ENCODE measurements around the gene CROT. TPM values are rescaled to one million over a fixed set of nuclear protein-coding genes. Genes with fewer than 3 reads are reported as not detected.

The CROT gene
- total RNA-seq, 1 donor from 2014 or later = 18.8 TPM

GRCh38 chr7:87411186-87411585, 65.7 kb downstream of the CROT start:
- H3K27ac Mint-ChIP-seq (ENCODE audit: unreplicated experiment) = no peak overlapping the region
- Histone ChIP-seq H3K27me3 (ENCODE audit: insufficient read depth, low read length) (no peaks in the 10 kb centered on the region), H3K4me1 (ENCODE audit: insufficient read depth, low read length) (peaks cover 13% of the 10 kb centered on the region), H3K9ac (ENCODE audit: low read length) (no peak overlapping the region), H2AFZ (ENCODE audit: low read depth, low read length) (no peak overlapping the region), H3K79me2 (ENCODE audit: insufficient read depth, low read length) (no peaks in the 10 kb centered on the region), H3K9me3 (ENCODE audit: insufficient read depth, low read depth, low read length) (no peaks in the 10 kb centered on the region), H3K4me2 (ENCODE audit: low read length) (no peak overlapping the region), H3K36me3 (ENCODE audit: insufficient read depth, low read length) (no peaks in the 10 kb centered on the region), H3K4me3 (ENCODE audit: insufficient read depth, low read depth, low read length) (no peak overlapping the region), H4K20me1 (ENCODE audit: insufficient read depth, low read length) (no peaks in the 10 kb centered on the region), H3K27ac (ENCODE audit: low read depth, low read length) (no peak overlapping the region)
- DNase-seq (ENCODE audit: low read depth) = no peak
- no peaks in the 10 kb centered on the region for H3K27me3 Mint-ChIP-seq (ENCODE audit: low read depth, unreplicated experiment)
- H3K9me3 Mint-ChIP-seq (ENCODE audit: unreplicated experiment) = no peaks in the 10 kb centered on the region
- no peak overlapping the region for H3K4me3 Mint-ChIP-seq (ENCODE audit: unreplicated experiment)
- H3K36me3 Mint-ChIP-seq (ENCODE audit: low read depth, unreplicated experiment) = no peaks in the 10 kb centered on the region
- no peak for FAIRE-seq
- no peak for TF ChIP-seq EZH2 (IDR thresholded peaks at IDR 0.05; ENCODE audit: insufficient read depth, low read length)
- TF ChIP-seq CTCF (IDR thresholded peaks at IDR 0.05; ENCODE audit: insufficient read depth, low read depth, low read length) = no peak
- H3K4me1 Mint-ChIP-seq (ENCODE audit: low read depth, unreplicated experiment) = peaks cover 12% of the 10 kb centered on the region

- Histone ChIP-seq H3K4me1 (ENCODE audit: insufficient read depth, low read length) (peaks cover 13% of the 10 kb centered on the region), H3K27me3 (ENCODE audit: insufficient read depth, low read length) (no peaks in the 10 kb centered on the region), H2AFZ (ENCODE audit: low read depth, low read length) (no peak overlapping the region), H4K20me1 (ENCODE audit: insufficient read depth, low read length) (no peaks in the 10 kb centered on the region), H3K4me3 (ENCODE audit: insufficient read depth, low read depth, low read length) (no peak overlapping the region), H3K79me2 (ENCODE audit: insufficient read depth, low read length) (no peaks in the 10 kb centered on the region), H3K36me3 (ENCODE audit: insufficient read depth, low read length) (no peaks in the 10 kb centered on the region), H3K9ac (ENCODE audit: low read length) (no peak overlapping the region), H3K27ac (ENCODE audit: low read depth, low read length) (peak overlapping the region; percentile 33), H3K4me2 (ENCODE audit: low read length) (no peak overlapping the region), H3K9me3 (ENCODE audit: insufficient read depth, low read depth, low read length) (no peaks in the 10 kb centered on the region)
- DNase-seq (ENCODE audit: low read depth) (peak; percentile 77), FAIRE-seq (peak; percentile 5)
- Mint-ChIP-seq H3K27me3 (ENCODE audit: low read depth, unreplicated experiment) (peaks cover 2% of the 10 kb centered on the region), H3K4me1 (ENCODE audit: low read depth, unreplicated experiment) (peaks cover 12% of the 10 kb centered on the region), H3K36me3 (ENCODE audit: low read depth, unreplicated experiment) (no peaks in the 10 kb centered on the region), H3K9me3 (ENCODE audit: unreplicated experiment) (no peaks in the 10 kb centered on the region), H3K27ac (ENCODE audit: unreplicated experiment) (no peak overlapping the region), H3K4me3 (ENCODE audit: unreplicated experiment) (no peak overlapping the region)
- TF ChIP-seq CTCF (IDR thresholded peaks at IDR 0.05; ENCODE audit: insufficient read depth, low read depth, low read length) (no peak), EZH2 (IDR thresholded peaks at IDR 0.05; ENCODE audit: insufficient read depth, low read length) (no peak)
Observed at GRCh38 chr7:87413029-87413428, 67.6 kb downstream of the CROT start.

- no peak for FAIRE-seq
- Histone ChIP-seq H3K27me3 (ENCODE audit: insufficient read depth, low read length) (no peaks in the 10 kb centered on the region), H3K36me3 (ENCODE audit: insufficient read depth, low read length) (no peaks in the 10 kb centered on the region), H3K4me2 (ENCODE audit: low read length) (peak overlapping the region; percentile 3), H4K20me1 (ENCODE audit: insufficient read depth, low read length) (no peaks in the 10 kb centered on the region), H3K27ac (ENCODE audit: low read depth, low read length) (peak overlapping the region; percentile 33), H3K9ac (ENCODE audit: low read length) (peak overlapping the region; percentile 1), H3K79me2 (ENCODE audit: insufficient read depth, low read length) (no peaks in the 10 kb centered on the region), H3K4me1 (ENCODE audit: insufficient read depth, low read length) (peaks cover 13% of the 10 kb centered on the region), H3K4me3 (ENCODE audit: insufficient read depth, low read depth, low read length) (no peak overlapping the region), H2AFZ (ENCODE audit: low read depth, low read length) (no peak overlapping the region), H3K9me3 (ENCODE audit: insufficient read depth, low read depth, low read length) (no peaks in the 10 kb centered on the region)
- Mint-ChIP-seq H3K9me3 (ENCODE audit: unreplicated experiment) (no peaks in the 10 kb centered on the region), H3K4me1 (ENCODE audit: low read depth, unreplicated experiment) (peaks cover 12% of the 10 kb centered on the region), H3K36me3 (ENCODE audit: low read depth, unreplicated experiment) (no peaks in the 10 kb centered on the region), H3K4me3 (ENCODE audit: unreplicated experiment) (no peak overlapping the region), H3K27me3 (ENCODE audit: low read depth, unreplicated experiment) (peaks cover 3% of the 10 kb centered on the region), H3K27ac (ENCODE audit: unreplicated experiment) (peak overlapping the region; percentile 47)
- TF ChIP-seq EZH2 (IDR thresholded peaks at IDR 0.05; ENCODE audit: insufficient read depth, low read length) (no peak), CTCF (IDR thresholded peaks at IDR 0.05; ENCODE audit: insufficient read depth, low read depth, low read length) (no peak)
- DNase-seq (ENCODE audit: low read depth) = peak; percentile 76
Observed at GRCh38 chr7:87413951-87414793, 68.7 kb downstream of the CROT start.

All from astrocyte (in vitro differentiated cells and primary cell).